Measurements from ENCODE around the gene RNF157. TPM values are rescaled to one million over a fixed set of nuclear protein-coding genes. Genes with fewer than 3 reads are reported as not detected.
A peak's percentile ranks its signal among the peaks of the same experiment; 100 is the strongest.

Gene RNF157
- total RNA-seq, 1 experiment from 2014 or later = 11.2 TPM

DNA sequence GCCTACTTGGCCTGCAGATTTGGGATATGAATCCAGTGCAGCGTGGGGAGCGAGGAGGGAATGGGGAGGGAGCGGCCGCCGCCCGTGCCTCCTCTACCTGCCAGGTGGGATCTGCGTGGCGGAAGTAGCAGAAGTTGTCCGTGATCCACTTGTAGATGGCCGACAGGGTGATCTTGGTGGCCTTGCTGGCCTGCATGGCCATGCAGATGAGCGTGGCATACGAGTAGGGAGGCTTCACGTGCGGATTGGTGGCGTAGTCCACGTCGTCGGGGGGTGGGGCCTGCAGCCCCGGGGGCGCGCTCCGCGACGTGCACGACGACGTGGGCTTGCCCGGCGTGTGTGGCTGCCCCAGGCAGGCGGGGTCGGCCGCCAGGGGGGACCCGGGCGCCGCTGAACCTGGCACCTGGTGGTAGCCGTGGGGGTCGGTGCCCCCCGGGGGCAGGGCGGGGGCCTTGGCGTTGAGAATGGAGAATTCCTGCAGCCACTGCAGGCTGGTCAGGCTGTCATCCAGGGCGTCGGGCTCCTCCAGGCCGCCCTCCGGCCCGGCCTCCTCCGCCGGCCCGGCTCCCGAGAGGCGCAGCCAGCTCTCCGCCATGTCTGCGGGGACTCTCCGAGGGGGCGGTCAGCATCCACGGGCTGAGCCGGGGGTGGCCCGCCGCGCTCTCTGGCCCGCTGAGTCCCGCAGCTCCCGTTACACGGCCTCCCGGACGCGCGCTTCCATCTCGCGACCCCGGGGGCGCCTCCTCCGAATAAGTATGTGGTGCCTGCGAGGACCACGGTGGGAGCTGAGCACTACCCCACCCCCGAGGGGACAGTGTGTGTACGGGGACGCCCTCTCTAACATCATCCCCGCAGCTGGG is 100.3 kb downstream of the RNF157 start (continued):
- TF ChIP-seq SOX15 (CRISPR knock-in tag; IDR thresholded peaks at IDR 0.05) (no peak), RORB (CRISPR knock-in tag; IDR thresholded peaks at IDR 0.05) (no peak), ZNF232 (CRISPR knock-in tag; IDR thresholded peaks at IDR 0.05) (no peak), FOXP1 (CRISPR knock-in tag; IDR thresholded peaks at IDR 0.05; ENCODE audit: borderline replicate concordance) (no peak), FOXK1 (CRISPR knock-in tag; IDR thresholded peaks at IDR 0.05) (peak; percentile 27; the same call in 1 of the 2 replicates), ZNF219 (CRISPR knock-in tag; IDR thresholded peaks at IDR 0.05; ENCODE audit: borderline replicate concordance) (no peak), ESRRA (CRISPR knock-in tag; IDR thresholded peaks at IDR 0.05; ENCODE audit: borderline replicate concordance) (no peak), ZNF423 (CRISPR knock-in tag; IDR thresholded peaks at IDR 0.05) (peak; percentile 70), NR2C2 (CRISPR knock-in tag; IDR thresholded peaks at IDR 0.05) (no peak)
- TF ChIP-seq, protein P1, sequence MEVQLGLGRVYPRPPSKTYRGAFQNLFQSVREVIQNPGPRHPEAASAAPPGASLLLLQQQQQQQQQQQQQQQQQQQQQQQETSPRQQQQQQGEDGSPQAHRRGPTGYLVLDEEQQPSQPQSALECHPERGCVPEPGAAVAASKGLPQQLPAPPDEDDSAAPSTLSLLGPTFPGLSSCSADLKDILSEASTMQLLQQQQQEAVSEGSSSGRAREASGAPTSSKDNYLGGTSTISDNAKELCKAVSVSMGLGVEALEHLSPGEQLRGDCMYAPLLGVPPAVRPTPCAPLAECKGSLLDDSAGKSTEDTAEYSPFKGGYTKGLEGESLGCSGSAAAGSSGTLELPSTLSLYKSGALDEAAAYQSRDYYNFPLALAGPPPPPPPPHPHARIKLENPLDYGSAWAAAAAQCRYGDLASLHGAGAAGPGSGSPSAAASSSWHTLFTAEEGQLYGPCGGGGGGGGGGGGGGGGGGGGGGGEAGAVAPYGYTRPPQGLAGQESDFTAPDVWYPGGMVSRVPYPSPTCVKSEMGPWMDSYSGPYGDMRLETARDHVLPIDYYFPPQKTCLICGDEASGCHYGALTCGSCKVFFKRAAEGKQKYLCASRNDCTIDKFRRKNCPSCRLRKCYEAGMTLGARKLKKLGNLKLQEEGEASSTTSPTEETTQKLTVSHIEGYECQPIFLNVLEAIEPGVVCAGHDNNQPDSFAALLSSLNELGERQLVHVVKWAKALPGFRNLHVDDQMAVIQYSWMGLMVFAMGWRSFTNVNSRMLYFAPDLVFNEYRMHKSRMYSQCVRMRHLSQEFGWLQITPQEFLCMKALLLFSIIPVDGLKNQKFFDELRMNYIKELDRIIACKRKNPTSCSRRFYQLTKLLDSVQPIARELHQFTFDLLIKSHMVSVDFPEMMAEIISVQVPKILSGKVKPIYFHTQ (CRISPR knock-in tag; IDR thresholded peaks at IDR 0.05) = no peak
- TF ChIP-seq, protein P2, sequence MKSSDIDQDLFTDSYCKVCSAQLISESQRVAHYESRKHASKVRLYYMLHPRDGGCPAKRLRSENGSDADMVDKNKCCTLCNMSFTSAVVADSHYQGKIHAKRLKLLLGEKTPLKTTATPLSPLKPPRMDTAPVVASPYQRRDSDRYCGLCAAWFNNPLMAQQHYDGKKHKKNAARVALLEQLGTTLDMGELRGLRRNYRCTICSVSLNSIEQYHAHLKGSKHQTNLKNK (CRISPR knock-in tag; IDR thresholded peaks at IDR 0.05) = no peak
- TF ChIP-seq, protein P3, sequence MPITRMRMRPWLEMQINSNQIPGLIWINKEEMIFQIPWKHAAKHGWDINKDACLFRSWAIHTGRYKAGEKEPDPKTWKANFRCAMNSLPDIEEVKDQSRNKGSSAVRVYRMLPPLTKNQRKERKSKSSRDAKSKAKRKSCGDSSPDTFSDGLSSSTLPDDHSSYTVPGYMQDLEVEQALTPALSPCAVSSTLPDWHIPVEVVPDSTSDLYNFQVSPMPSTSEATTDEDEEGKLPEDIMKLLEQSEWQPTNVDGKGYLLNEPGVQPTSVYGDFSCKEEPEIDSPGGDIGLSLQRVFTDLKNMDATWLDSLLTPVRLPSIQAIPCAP (CRISPR knock-in tag; IDR thresholded peaks at IDR 0.05) = no peak
- TF ChIP-seq, protein P4, sequence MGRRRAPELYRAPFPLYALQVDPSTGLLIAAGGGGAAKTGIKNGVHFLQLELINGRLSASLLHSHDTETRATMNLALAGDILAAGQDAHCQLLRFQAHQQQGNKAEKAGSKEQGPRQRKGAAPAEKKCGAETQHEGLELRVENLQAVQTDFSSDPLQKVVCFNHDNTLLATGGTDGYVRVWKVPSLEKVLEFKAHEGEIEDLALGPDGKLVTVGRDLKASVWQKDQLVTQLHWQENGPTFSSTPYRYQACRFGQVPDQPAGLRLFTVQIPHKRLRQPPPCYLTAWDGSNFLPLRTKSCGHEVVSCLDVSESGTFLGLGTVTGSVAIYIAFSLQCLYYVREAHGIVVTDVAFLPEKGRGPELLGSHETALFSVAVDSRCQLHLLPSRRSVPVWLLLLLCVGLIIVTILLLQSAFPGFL (CRISPR knock-in tag; IDR thresholded peaks at IDR 0.05; ENCODE audit: borderline replicate concordance) = no peak
- TF ChIP-seq, protein P5, sequence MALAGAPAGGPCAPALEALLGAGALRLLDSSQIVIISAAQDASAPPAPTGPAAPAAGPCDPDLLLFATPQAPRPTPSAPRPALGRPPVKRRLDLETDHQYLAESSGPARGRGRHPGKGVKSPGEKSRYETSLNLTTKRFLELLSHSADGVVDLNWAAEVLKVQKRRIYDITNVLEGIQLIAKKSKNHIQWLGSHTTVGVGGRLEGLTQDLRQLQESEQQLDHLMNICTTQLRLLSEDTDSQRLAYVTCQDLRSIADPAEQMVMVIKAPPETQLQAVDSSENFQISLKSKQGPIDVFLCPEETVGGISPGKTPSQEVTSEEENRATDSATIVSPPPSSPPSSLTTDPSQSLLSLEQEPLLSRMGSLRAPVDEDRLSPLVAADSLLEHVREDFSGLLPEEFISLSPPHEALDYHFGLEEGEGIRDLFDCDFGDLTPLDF (CRISPR knock-in tag; IDR thresholded peaks at IDR 0.05) = no peak
- TF ChIP-seq, protein P6, sequence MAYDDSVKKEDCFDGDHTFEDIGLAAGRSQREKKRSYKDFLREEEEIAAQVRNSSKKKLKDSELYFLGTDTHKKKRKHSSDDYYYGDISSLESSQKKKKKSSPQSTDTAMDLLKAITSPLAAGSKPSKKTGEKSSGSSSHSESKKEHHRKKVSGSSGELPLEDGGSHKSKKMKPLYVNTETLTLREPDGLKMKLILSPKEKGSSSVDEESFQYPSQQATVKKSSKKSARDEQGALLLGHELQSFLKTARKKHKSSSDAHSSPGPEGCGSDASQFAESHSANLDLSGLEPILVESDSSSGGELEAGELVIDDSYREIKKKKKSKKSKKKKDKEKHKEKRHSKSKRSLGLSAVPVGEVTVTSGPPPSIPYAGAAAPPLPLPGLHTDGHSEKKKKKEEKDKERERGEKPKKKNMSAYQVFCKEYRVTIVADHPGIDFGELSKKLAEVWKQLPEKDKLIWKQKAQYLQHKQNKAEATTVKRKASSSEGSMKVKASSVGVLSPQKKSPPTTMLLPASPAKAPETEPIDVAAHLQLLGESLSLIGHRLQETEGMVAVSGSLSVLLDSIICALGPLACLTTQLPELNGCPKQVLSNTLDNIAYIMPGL (CRISPR knock-in tag; IDR thresholded peaks at IDR 0.05) = 0 out of 2 replicates have a peak, but pooled peaks have one; percentile 34

DNA sequence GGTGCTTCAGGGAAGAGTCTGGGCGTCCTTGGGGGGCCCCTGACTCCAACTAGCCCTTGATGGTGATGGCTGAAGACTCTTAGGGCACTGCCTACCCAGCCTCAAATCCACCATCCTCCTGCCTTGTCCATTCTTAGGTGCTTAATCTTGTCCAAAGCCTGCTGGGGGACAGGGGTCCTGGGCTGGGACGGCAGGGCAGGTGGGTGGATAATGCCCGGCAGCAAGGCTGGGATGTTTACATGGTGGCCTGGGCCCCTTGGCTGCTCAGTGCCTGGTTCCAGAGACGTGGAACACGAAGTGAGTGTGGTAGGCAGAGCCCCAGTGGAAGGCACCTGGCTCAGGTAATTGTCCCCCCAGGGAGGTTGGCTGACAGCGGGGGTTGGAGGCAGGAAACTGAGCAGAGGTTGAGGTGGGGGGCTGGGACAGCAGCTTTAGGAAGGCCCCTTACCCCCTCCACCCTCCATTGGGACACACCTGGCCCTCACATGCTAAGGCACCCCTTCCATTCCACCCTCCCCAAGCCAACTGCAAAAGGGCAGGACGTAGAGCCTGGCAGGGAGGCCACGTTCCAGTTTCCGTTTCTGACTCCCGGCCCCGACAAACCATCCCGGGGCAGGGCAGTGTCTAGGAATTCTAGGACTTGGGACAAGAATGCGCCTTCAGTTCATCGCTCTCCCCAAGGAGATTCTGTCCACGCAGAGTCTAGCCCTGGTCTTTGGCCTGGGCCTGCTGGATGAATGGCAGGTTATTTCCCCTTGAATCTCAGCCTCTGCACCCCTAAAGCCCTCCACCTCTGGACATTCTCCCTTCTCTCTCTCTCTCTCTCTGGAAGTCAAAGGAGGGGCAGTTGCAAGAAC is 101.2 kb downstream of the RNF157 start:
- Mint-ChIP-seq H3K4me3 (peak overlapping the region; percentile 87), H3K27me3 (ENCODE audit: low read depth) (peaks cover 78% of the 10 kb centered on the region)
- ATAC-seq = no peak

More for the DNA sequence above, 101.2 kb downstream of the RNF157 start:
- ChIA-PET CTCF (interaction anchor here (0.6 to 9.7 kb wide), 4 partner anchors 16 to 933 kb away, joined by 3 to 176 read pairs (median 9); no protein-coding TSS in a partner anchor), POLR2A (no interaction called here)
- H3K9me3 Mint-ChIP-seq = no peaks in the 10 kb centered on the region
- no peaks in the 10 kb centered on the region for H3K36me3 Mint-ChIP-seq
- DNase-seq (ENCODE audit: low spot score) = no peak
- TF ChIP-seq, protein P7, sequence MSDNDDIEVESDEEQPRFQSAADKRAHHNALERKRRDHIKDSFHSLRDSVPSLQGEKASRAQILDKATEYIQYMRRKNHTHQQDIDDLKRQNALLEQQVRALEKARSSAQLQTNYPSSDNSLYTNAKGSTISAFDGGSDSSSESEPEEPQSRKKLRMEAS (CRISPR knock-in tag; IDR thresholded peaks at IDR 0.05) = 0 out of 2 replicates have a peak, but pooled peaks have one; percentile 9
- TF ChIP-seq KAT7 (CRISPR knock-in tag; IDR thresholded peaks at IDR 0.05; ENCODE audit: borderline replicate concordance) = no peak
- peaks cover 77% of the 10 kb centered on the region for H3K4me1 Mint-ChIP-seq
- H3K27ac Mint-ChIP-seq = no peak overlapping the region
